ENCODE data around the gene DHRS13.

Gene DHRS13

GRCh38 chr17:28898527-28898955, 4.3 kb downstream of the DHRS13 start:
- peak overlapping the region; percentile 91 for H3K4me2 ChIP-seq (ENCODE audit: insufficient read depth, low read length)
- H3K79me2 ChIP-seq (ENCODE audit: insufficient read depth, low read length): peaks cover 23% of the 10 kb centered on the region
- H3K27me3 ChIP-seq (ENCODE audit: insufficient read depth, low read length, poor library complexity): no peaks in the 10 kb centered on the region
- H2AFZ ChIP-seq (ENCODE audit: low read depth, low read length): no peak overlapping the region
- H4K20me1 ChIP-seq (ENCODE audit: insufficient read depth, low read length): peaks cover 7% of the 10 kb centered on the region
- H3K9me3 ChIP-seq (ENCODE audit: insufficient read depth, low read length, severe bottlenecking): no peaks in the 10 kb centered on the region
- H3K27ac ChIP-seq (ENCODE audit: low read length): no peak overlapping the region
- TF ChIP-seq EZH2 (IDR thresholded peaks at IDR 0.05; ENCODE audit: borderline replicate concordance, low read depth, low read length, severe bottlenecking): no peak
- no peak for TF ChIP-seq CTCF (IDR thresholded peaks at IDR 0.05; ENCODE audit: borderline replicate concordance, extremely low read depth, low read length, poor library complexity, severe bottlenecking)
- H3K4me3 ChIP-seq (ENCODE audit: low read depth in 1 of 2, low read length in 2 of 2): peak overlapping the region in 1 of 2 experiments; percentile 63; a peak in 1 of 4 replicates
- H3K4me1 ChIP-seq (ENCODE audit: insufficient read depth, low read length): peaks cover 55% of the 10 kb centered on the region
- H3K36me3 ChIP-seq (ENCODE audit: insufficient read depth, low read length): peaks cover 20% of the 10 kb centered on the region
- no peak for DNase-seq
- no peak for ATAC-seq (ENCODE audit: insufficient read depth, low read depth)
- peak overlapping the region; percentile 76; the same call in 1 of the 2 replicates for H3K9ac ChIP-seq (ENCODE audit: low read depth, low read length)

GRCh38 chr17:28897769-28898526, 4.9 kb downstream of the DHRS13 start:
- peaks cover 23% of the 10 kb centered on the region for H3K79me2 ChIP-seq (ENCODE audit: insufficient read depth, low read length)
- H2AFZ ChIP-seq (ENCODE audit: low read depth, low read length): peak overlapping the region; percentile 79

GRCh38 chr17:28896884-28897768, 5.8 kb downstream of the DHRS13 start, which contains the start of gene FLOT2:
FLOT2 (minus strand) TSS chr17:28897733; CDS start chr17:28897574, 159 bp downstream.
- DNase-seq (peak; percentile 77), ATAC-seq (ENCODE audit: insufficient read depth, low read depth) (peak; percentile 80)
- no peaks in the 10 kb centered on the region for H3K9me3 ChIP-seq (ENCODE audit: insufficient read depth, low read length, severe bottlenecking)
- peak within 1 kb of the TSS; percentile 79 for H2AFZ ChIP-seq (ENCODE audit: low read depth, low read length)
- H3K36me3 ChIP-seq (ENCODE audit: insufficient read depth, low read length): peaks cover 20% of the 10 kb centered on the region
- 0 out of 2 replicates have a peak, but pooled peaks cover 3% of the 10 kb centered on the region for H4K20me1 ChIP-seq (ENCODE audit: insufficient read depth, low read length)
- H3K4me3 ChIP-seq (ENCODE audit: low read depth in 1 of 2, low read length in 2 of 2): peak within 1 kb of the TSS; percentile 44 to 63; a peak in 3 of 4 replicates
- peak within 1 kb of the TSS; percentile 91 for H3K4me2 ChIP-seq (ENCODE audit: insufficient read depth, low read length)
- H3K9ac ChIP-seq (ENCODE audit: low read depth, low read length): peak within 1 kb of the TSS; percentile 76
- peaks cover 19% of the 10 kb centered on the region for H3K79me2 ChIP-seq (ENCODE audit: insufficient read depth, low read length)
- TF ChIP-seq CTCF (IDR thresholded peaks at IDR 0.05; ENCODE audit: borderline replicate concordance, extremely low read depth, low read length, poor library complexity, severe bottlenecking) (peak; percentile 55), EZH2 (IDR thresholded peaks at IDR 0.05; ENCODE audit: borderline replicate concordance, low read depth, low read length, severe bottlenecking) (no peak)
- peaks cover 58% of the 10 kb centered on the region for H3K4me1 ChIP-seq (ENCODE audit: insufficient read depth, low read length)
- H3K27ac ChIP-seq (ENCODE audit: low read length): peak within 1 kb of the TSS; percentile 72
- H3K27me3 ChIP-seq (ENCODE audit: insufficient read depth, low read length, poor library complexity): no peaks in the 10 kb centered on the region

More at GRCh38 chr17:28897769-28898526, 4.9 kb downstream of the DHRS13 start:
- Histone ChIP-seq H3K9me3 (ENCODE audit: insufficient read depth, low read length, severe bottlenecking) (no peaks in the 10 kb centered on the region), H3K4me1 (ENCODE audit: insufficient read depth, low read length) (peaks cover 54% of the 10 kb centered on the region), H3K4me2 (ENCODE audit: insufficient read depth, low read length) (peak overlapping the region; percentile 91), H3K4me3 (ENCODE audit: low read depth in 1 of 2, low read length in 2 of 2) (peak overlapping the region; percentile 44 to 63; a peak in 3 of 4 replicates), H3K27me3 (ENCODE audit: insufficient read depth, low read length, poor library complexity) (no peaks in the 10 kb centered on the region), H3K27ac (ENCODE audit: low read length) (peak overlapping the region; percentile 72), H3K36me3 (ENCODE audit: insufficient read depth, low read length) (peaks cover 20% of the 10 kb centered on the region), H3K9ac (ENCODE audit: low read depth, low read length) (peak overlapping the region; percentile 76), H4K20me1 (ENCODE audit: insufficient read depth, low read length) (0 out of 2 replicates have a peak, but pooled peaks cover 3% of the 10 kb centered on the region)
- ATAC-seq (ENCODE audit: insufficient read depth, low read depth) (peak; percentile 42), DNase-seq (no peak)
- TF ChIP-seq CTCF (IDR thresholded peaks at IDR 0.05; ENCODE audit: borderline replicate concordance, extremely low read depth, low read length, poor library complexity, severe bottlenecking) (no peak), EZH2 (IDR thresholded peaks at IDR 0.05; ENCODE audit: borderline replicate concordance, low read depth, low read length, severe bottlenecking) (no peak)

All from DND-41 (cell line).